ENCODE data around the gene AMDHD1.

- TF ChIP-seq CTCF (conservative IDR thresholded peaks at IDR 0.05; ENCODE audit: low read depth, low read length) (no peak), SMC3 (IDR thresholded peaks at IDR 0.05; ENCODE audit: low read depth, low read length) (no peak), ELK1 (IDR thresholded peaks at IDR 0.05; ENCODE audit: borderline replicate concordance, low read depth, low read length) (no peak), NFE2L2 (IDR thresholded peaks at IDR 0.05; ENCODE audit: low read depth, low read length) (no peak), RFX5 (IDR thresholded peaks at IDR 0.05; ENCODE audit: low read depth, low read length) (no peak), MXI1 (IDR thresholded peaks at IDR 0.05; ENCODE audit: borderline replicate concordance, low read depth, low read length) (no peak), MAFK (IDR thresholded peaks at IDR 0.05; ENCODE audit: low read depth, low read length) (no peak), POLR2A (IDR thresholded peaks at IDR 0.05; ENCODE audit: low read depth, low read length) (no peak), BHLHE40 (IDR thresholded peaks at IDR 0.05; ENCODE audit: low read depth, low read length) (no peak), RAD21 (IDR thresholded peaks at IDR 0.05; ENCODE audit: low read length) (no peak), MAZ (IDR thresholded peaks at IDR 0.05; ENCODE audit: borderline replicate concordance, low read depth, low read length) (no peak), USF2 (IDR thresholded peaks at IDR 0.05; ENCODE audit: low read depth, low read length) (no peak)
Measured at GRCh38 chr12:95959107-95959506, 16.0 kb downstream of the AMDHD1 start.
